ENCODE results near the gene G2E3. TPM values are rescaled to one million over a fixed set of nuclear protein-coding genes. Genes with fewer than 3 reads are reported as not detected.
A peak's percentile ranks its signal among the peaks of the same experiment; 100 is the strongest.

G2E3 gene
- total and polyA plus RNA-seq, 2 of the 13 experiments (the other 11 are each of a cell fraction or from before 2014, with no cell fraction given): 22.8 to 63.0 TPM

- TF ChIP-seq ZBTB49 (CRISPR knock-in tag; IDR thresholded peaks at IDR 0.05; ENCODE audit: borderline replicate concordance) (peak; percentile 73; the same call in 1 of the 2 replicates), ARID2 (CRISPR knock-in tag; IDR thresholded peaks at IDR 0.05; ENCODE audit: borderline replicate concordance) (peak; percentile 99), GLI4 (CRISPR knock-in tag; IDR thresholded peaks at IDR 0.05; ENCODE audit: borderline replicate concordance) (peak; percentile 99), CSRNP2 (CRISPR knock-in tag; conservative IDR thresholded peaks at IDR 0.05; ENCODE audit: low read depth) (no peak; the same call in 1 of the 2 replicates), POLR2A (IDR thresholded peaks at IDR 0.05; ENCODE audit: insufficient read depth in 1 of 2, low read depth in 2 of 2, low read length in 2 of 2) (peak; percentile 99), FOSL2 (CRISPR knock-in tag; IDR thresholded peaks at IDR 0.05) (peak; percentile 95), HNRNPK (IDR thresholded peaks at IDR 0.05; ENCODE audit: low read depth, low read length, poor library complexity, severe bottlenecking) (peak; percentile 64), RCOR2 (CRISPR knock-in tag; IDR thresholded peaks at IDR 0.05) (peak; percentile 83), ZNF816 (CRISPR knock-in tag; IDR thresholded peaks at IDR 0.05; ENCODE audit: borderline replicate concordance) (peak; percentile 98), FOXA3 (CRISPR knock-in tag; IDR thresholded peaks at IDR 0.05) (peak; percentile 87), KLF13 (CRISPR knock-in tag; IDR thresholded peaks at IDR 0.05) (no peak; the same call in 1 of the 2 replicates), GATAD2A (CRISPR knock-in tag; IDR thresholded peaks at IDR 0.05) (peak; percentile 96), NONO (IDR thresholded peaks at IDR 0.05) (no peak), NONO (CRISPR knock-in tag; conservative IDR thresholded peaks at IDR 0.05) (peak; percentile 100), GABPB1 (CRISPR knock-in tag; IDR thresholded peaks at IDR 0.05) (peak; percentile 100), ATM (IDR thresholded peaks at IDR 0.05; ENCODE audit: borderline replicate concordance) (no peak), ZBTB21 (CRISPR knock-in tag; IDR thresholded peaks at IDR 0.05) (peak; percentile 83; the same call in 1 of the 2 replicates), ZNF382 (CRISPR knock-in tag; IDR thresholded peaks at IDR 0.05; ENCODE audit: borderline replicate concordance) (no peak), ZNF839 (CRISPR knock-in tag; IDR thresholded peaks at IDR 0.05; ENCODE audit: borderline replicate concordance) (peak; percentile 95; the same call in 1 of the 2 replicates), POLR2G (IDR thresholded peaks at IDR 0.05; ENCODE audit: low read depth, low read length) (peak; percentile 100), FOSL1 (CRISPR knock-in tag; IDR thresholded peaks at IDR 0.05; ENCODE audit: borderline replicate concordance) (peak; percentile 61; the same call in 1 of the 2 replicates), FOXC1 (CRISPR knock-in tag; IDR thresholded peaks at IDR 0.05; ENCODE audit: borderline replicate concordance) (peak; percentile 99), PHF5A (CRISPR knock-in tag; IDR thresholded peaks at IDR 0.05; ENCODE audit: low read depth, unreplicated experiment) (peak; percentile 95)
Measured at GRCh38 chr14:30621940-30622830, 63.2 kb downstream of the G2E3 start, which contains the start of gene SCFD1 (continued).
